DND-41 (cell line): ENCODE measurements around the gene COL26A1.
"Not testable (repeated sequence)": the region's sequence is repeated elsewhere in the genome, so short reads cannot be mapped to it uniquely, and the experiment has no call there.

Source experiments
- CTCF ChIP-seq: IDR thresholded peaks from 2 replicates; pipeline ENCODE4 v1.5.1; 2012; ENCODE audit warnings: borderline replicate concordance, low read length, moderate library complexity, mild to moderate bottlenecking; ENCODE audit not compliant: poor library complexity, severe bottlenecking; ENCODE audit errors: extremely low read depth
- EZH2 ChIP-seq: IDR thresholded peaks from 3 replicates; pipeline ENCODE4 v1.6.1; 2012; ENCODE audit warnings: borderline replicate concordance, low read depth, mild to moderate bottlenecking, moderate library complexity, low read length, inconsistent platforms; ENCODE audit not compliant: severe bottlenecking

- TF ChIP-seq CTCF, EZH2: not testable (repeated sequence)
These were observed 113.0 kb downstream of the COL26A1 start for GRCh38 chr7:101475691-101476090.
